ENCODE measurements around the gene PCDHA2.
"Not testable (repeated sequence)": the region's sequence is repeated elsewhere in the genome, so short reads cannot be mapped to it uniquely, and the experiment has no call there.

Gene PCDHA2

DNA sequence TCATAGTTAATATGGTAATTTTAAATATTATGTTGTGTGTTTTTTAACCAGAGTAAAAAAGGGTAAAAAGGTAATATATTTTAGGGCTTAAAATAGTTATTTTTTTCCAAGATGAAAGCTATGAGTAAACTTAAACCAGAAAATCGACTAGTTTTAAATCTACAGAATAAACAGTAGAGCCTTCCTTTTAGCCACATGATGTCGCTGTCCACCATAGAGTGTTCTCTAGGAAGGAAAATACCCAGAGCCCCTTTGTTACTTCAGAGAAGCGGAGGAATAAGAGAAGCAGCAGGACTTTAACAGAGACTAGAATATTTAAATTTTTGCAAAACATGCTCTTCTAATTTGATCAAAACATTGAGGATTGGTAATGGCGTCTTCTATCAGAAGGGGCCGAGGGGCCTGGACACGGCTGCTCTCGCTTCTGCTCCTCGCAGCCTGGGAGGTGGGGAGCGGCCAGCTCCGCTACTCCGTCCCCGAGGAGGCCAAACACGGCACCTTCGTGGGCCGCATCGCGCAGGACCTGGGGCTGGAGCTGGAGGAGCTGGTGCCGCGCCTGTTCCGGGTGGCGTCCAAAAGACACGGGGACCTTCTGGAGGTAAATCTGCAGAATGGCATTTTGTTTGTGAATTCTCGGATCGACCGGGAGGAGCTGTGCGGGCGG is at the start of gene PCDHA2:
Gene PCDHA2, plus strand, starts transcription at position 258 of the 664 bp plus-strand sequence.
- no peak for DNase-seq

DNA sequence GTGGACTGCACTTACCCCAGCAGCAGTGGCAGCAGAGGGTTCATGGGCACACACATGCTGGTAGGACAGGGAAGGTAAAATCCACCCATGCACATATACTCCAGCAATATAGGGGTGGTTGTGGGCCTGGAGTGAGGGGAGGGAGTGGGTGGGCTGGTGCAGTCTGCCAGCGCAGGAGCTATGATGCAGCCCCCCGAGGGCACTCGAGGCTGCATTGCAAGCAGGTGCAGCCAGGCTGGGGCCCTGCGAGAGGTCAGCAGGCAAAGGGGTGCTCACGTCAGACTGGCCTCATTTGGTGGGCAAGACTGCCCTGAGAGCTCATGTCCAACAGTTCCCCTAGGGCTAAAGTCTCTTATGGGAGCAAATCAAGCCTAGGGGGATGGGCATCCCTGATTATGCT is 41.1 kb upstream of the PCDHA2 start:
- no peak for DNase-seq

DNA sequence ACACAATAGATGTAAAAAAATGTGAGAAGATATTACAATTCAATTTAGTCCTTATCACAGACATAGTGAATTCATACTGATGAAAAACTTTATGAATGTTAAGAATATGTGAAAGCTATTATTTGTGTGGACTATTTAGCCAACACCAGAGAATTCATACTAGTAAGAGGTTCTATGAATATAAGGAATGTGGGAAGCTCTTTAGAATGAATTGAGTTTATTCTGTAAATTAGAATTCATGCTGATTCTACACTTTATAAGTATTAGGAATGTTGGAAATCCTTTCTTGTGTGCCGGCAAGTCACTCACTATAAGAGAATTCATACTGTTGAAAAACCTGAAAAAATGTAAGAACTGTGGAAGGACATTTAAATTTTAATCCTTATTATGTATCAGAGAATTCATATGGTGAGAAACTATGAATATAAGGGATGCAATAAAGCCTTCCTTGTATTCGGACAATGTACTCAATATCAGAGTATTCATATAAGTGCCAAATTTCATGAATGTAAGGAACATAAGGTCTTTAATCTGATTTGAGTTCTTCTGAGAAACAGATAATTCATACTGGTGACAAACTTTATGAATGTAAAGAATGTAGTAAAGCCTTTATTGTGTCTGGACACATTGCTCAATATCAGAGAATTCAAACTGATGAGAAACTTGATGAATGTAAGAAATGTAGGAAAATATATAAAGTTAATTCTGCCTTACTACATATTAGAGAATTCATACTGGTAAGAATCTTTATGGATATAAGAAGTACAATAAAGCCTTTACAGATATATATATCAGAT is 30.3 kb upstream of the PCDHA2 start:
- no peak for DNase-seq

GRCh38 chr5:140767444-140767843 is 27.2 kb upstream of the PCDHA2 start:
- no peak for DNase-seq

GRCh38 chr5:140780512-140780911 is 14.1 kb upstream of the PCDHA2 start:
- no peak for DNase-seq

GRCh38 chr5:140785905-140786686 is 8.6 kb upstream of the PCDHA2 start, which contains the start of gene PCDHA1:
Gene PCDHA1 (plus strand): TSS chr5:140786140.
- DNase-seq, result no peak

GRCh38 chr5:140787422-140787821 is 7.2 kb upstream of the PCDHA2 start:
- DNase-seq, result not testable (repeated sequence)

DNA sequence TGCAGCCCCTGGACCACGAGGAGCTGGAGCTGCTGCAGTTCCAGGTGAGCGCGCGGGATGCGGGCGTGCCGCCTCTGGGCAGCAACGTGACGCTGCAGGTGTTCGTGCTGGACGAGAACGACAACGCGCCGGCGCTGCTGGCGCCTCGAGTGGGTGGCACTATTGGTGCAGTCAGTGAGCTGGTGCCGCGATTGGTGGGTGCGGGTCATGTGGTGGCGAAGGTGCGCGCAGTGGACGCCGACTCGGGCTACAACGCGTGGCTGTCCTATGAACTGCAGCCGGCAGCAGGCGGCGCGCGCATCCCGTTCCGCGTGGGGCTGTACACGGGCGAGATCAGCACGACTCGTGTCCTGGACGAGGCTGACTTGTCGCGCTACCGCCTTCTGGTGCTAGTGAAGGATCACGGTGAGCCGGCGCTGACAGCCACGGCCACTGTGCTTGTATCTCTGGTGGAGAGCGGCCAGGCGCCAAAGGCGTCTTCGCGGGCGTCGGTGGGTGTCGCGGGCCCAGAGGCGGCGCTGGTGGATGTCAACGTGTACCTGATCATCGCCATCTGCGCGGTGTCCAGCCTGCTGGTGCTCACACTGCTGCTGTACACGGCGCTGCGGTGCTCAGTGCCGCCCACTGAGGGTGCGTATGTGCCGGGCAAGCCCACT is 6.7 kb upstream of the PCDHA2 start:
- DNase-seq, result not testable (repeated sequence)

- DNase-seq, result no peak
These were observed 3.6 kb upstream of the PCDHA2 start for GRCh38 chr5:140791089-140791488.

- no peak for DNase-seq
These were observed 598 bp downstream of the PCDHA2 start for GRCh38 chr5:140795259-140795641.

DNA sequence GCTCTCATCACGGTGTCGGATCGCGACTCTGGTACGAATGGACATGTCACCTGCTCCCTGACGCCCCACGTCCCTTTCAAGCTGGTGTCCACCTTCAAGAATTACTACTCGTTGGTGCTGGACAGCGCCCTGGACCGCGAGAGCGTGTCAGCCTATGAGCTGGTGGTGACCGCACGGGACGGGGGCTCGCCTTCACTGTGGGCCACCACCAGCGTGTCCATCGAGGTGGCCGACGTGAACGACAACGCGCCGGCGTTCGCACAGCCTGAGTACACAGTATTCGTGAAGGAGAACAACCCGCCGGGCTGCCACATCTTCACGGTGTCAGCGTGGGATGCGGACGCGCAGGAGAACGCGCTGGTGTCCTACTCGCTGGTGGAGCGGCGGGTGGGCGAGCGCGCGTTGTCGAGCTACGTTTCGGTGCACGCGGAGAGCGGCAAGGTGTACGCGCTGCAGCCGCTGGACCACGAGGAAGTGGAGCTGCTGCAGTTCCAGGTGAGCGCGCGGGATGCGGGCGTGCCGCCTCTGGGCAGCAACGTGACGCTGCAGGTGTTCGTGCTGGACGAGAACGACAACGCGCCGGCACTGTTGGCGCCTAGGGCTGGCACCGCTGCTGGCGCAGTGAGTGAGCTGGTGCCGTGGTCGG is 1.5 kb downstream of the PCDHA2 start:
- DNase-seq, result not testable (repeated sequence)

- DNase-seq, result no peak
These were observed 2.1 kb downstream of the PCDHA2 start for GRCh38 chr5:140796718-140797095.

DNA sequence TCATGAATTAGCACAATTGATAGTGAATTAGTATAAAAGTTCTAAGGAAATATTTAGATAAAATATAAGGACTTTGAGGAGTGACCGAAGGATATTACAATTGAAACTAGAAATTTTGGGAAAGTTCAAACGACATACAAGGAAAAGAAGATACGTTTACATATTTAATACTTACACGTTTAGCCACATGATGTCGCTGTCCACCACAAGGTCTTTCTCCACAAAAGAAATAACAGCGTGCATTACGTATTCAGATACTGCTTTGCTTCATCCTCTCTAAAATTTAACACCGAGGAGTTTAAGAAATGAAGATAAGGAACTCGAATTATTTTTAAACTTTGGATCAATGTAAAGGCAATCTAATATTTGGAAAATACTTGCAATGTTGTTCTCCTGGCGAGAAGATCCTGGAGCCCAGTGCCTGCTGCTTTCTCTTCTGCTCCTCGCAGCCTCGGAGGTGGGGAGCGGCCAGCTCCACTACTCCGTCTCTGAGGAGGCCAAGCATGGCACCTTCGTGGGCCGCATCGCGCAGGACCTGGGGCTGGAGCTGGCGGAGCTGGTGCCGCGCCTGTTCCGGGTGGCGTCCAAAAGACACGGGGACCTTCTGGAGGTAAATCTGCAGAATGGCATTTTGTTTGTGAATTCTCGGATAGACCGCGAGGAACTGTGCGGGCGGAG is 6.3 kb downstream of the PCDHA2 start, which contains the start of gene PCDHA3:
Gene PCDHA3, plus strand, starts transcription at position 242 of the 678 bp plus-strand sequence.
- DNase-seq, result no peak

DNA sequence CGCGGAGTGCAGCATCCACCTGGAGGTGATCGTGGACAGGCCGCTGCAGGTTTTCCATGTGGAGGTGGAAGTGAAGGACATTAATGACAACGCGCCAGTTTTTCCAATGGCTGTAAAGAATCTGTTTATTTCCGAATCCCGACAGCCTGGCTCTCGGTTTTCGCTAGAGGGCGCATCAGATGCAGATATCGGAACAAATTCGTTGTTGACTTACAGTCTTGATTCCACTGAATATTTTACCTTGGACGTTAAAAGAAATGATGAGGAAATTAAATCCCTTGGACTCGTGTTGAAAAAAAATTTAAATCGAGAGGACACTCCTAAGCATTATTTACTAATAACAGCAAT is 6.8 kb downstream of the PCDHA2 start:
- no peak for DNase-seq

GRCh38 chr5:140802381-140802780 is 7.7 kb downstream of the PCDHA2 start:
- not testable (repeated sequence) for DNase-seq

- no peak for DNase-seq
These were observed 8.2 kb downstream of the PCDHA2 start for GRCh38 chr5:140802781-140803271.

- no peak for DNase-seq
These were observed 12.5 kb downstream of the PCDHA2 start, which contains the start of gene PCDHA4 for GRCh38 chr5:140806834-140807775. Gene PCDHA4 (plus strand): TSS chr5:140807068.

GRCh38 chr5:140808241-140808888 is 13.7 kb downstream of the PCDHA2 start:
- not testable (repeated sequence) for DNase-seq

DNA sequence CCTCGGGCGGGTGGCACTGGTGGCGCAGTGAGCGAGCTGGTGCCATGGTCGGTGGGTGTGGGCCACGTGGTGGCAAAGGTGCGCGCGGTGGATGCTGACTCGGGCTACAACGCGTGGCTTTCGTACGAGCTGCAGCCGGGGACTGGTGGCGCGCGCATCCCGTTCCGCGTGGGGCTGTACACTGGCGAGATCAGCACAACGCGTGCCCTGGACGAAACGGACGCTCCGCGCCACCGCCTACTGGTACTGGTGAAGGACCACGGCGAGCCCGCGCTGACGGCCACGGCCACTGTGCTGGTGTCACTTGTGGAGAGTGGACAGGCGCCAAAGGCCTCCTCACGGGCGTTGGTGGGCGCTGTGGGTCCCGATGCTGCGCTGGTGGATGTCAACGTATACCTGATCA is 14.2 kb downstream of the PCDHA2 start:
- DNase-seq, result no peak
